Vagina (tissue), 2 donors: Measurements from ENCODE around the gene ZNF536.

ENCODE experiments used
- POLR2A ChIP-seq, 2 donors: fragments of 450-650 bp; IDR thresholded peaks; one replicate each; pipeline ENCODE4 v1.6.1; 2017; ENCODE audit warnings: antibody characterized with exemption in 2 of 2, mild to moderate bottlenecking in 2 of 2, moderate library complexity in 2 of 2
- TF ChIP-seq, protein P1 (sequence below), 3 experiments: fragments of 450-650 bp in 2 of 3; fragments of 200-600 bp in 1 of 3; sonication (generic) in 1 of 3; IDR thresholded peaks; one replicate each; pipeline ENCODE4 v1.5.1; 2017 to 2019; ENCODE audit warnings: antibody characterized with exemption in 3 of 3, mild to moderate bottlenecking in 2 of 3, moderate library complexity in 2 of 3

DNA sequence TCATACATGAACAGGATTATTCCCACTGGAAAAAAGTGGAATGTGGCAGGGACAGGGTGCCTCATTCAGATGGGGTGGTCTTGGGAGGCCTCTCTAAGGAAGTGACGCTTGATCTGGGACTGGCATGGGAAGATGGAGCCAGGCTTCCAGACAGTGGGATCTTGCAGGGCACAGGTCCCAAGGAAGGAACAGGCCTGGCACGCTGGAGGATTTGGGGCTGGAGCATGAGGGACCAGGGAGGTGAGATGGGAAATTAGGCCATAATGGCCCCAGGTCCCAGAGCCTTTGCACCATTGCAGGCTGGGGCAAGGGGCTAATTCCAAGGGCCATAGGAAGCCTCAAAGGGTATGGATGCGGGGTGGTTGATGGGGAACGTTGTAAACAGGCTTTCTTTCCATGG lies 9.2 kb downstream of the ZNF536 start:
- TF ChIP-seq, protein P1, sequence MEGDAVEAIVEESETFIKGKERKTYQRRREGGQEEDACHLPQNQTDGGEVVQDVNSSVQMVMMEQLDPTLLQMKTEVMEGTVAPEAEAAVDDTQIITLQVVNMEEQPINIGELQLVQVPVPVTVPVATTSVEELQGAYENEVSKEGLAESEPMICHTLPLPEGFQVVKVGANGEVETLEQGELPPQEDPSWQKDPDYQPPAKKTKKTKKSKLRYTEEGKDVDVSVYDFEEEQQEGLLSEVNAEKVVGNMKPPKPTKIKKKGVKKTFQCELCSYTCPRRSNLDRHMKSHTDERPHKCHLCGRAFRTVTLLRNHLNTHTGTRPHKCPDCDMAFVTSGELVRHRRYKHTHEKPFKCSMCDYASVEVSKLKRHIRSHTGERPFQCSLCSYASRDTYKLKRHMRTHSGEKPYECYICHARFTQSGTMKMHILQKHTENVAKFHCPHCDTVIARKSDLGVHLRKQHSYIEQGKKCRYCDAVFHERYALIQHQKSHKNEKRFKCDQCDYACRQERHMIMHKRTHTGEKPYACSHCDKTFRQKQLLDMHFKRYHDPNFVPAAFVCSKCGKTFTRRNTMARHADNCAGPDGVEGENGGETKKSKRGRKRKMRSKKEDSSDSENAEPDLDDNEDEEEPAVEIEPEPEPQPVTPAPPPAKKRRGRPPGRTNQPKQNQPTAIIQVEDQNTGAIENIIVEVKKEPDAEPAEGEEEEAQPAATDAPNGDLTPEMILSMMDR (IDR thresholded peaks at IDR 0.05): no peak
- TF ChIP-seq POLR2A (IDR thresholded peaks at IDR 0.05): no peak
